Measurements from ENCODE around the gene STRN4.
"Not testable (repeated sequence)": the region's sequence is repeated elsewhere in the genome, so short reads cannot be mapped to it uniquely, and the experiment has no call there.

Gene STRN4

GRCh38 chr19:46772170-46773017 lies 26.1 kb upstream of the STRN4 start:
- no peak for DNase-seq (ENCODE audit: low read depth in 3 of 3)

- not testable (repeated sequence) for DNase-seq (ENCODE audit: low read depth in 3 of 3)
These were observed 22.5 kb upstream of the STRN4 start for GRCh38 chr19:46768746-46769145.

GRCh38 chr19:46766569-46767317 lies 20.5 kb upstream of the STRN4 start:
- no peak for DNase-seq (ENCODE audit: low read depth in 3 of 3)

GRCh38 chr19:46764817-46765291 lies 18.6 kb upstream of the STRN4 start:
- DNase-seq (ENCODE audit: low read depth in 3 of 3) = no peak

- DNase-seq (ENCODE audit: low read depth in 3 of 3) = no peak
These were observed 16.1 kb upstream of the STRN4 start for GRCh38 chr19:46762245-46762890.

GRCh38 chr19:46761418-46761831 lies 15.2 kb upstream of the STRN4 start:
- no peak for DNase-seq (ENCODE audit: low read depth in 3 of 3)

- DNase-seq (ENCODE audit: low read depth in 3 of 3) = not testable (repeated sequence)
These were observed 14.6 kb upstream of the STRN4 start for GRCh38 chr19:46760897-46761296.

- DNase-seq (ENCODE audit: low read depth in 3 of 3) = no peak
These were observed 14.1 kb upstream of the STRN4 start for GRCh38 chr19:46760363-46760762.

- no peak for DNase-seq (ENCODE audit: low read depth in 3 of 3)
These were observed 13.6 kb upstream of the STRN4 start for GRCh38 chr19:46759817-46760333.

GRCh38 chr19:46759206-46759605 lies 13.0 kb upstream of the STRN4 start:
- no peak for DNase-seq (ENCODE audit: low read depth in 3 of 3)

GRCh38 chr19:46756544-46756888 lies 10.3 kb upstream of the STRN4 start:
- no peak for DNase-seq (ENCODE audit: low read depth in 3 of 3)

- DNase-seq (ENCODE audit: low read depth in 3 of 3) = no peak
These were observed 9.7 kb upstream of the STRN4 start for GRCh38 chr19:46755853-46756543.

GRCh38 chr19:46755077-46755852 lies 9.0 kb upstream of the STRN4 start:
- DNase-seq (ENCODE audit: low read depth in 3 of 3) = no peak

GRCh38 chr19:46753420-46754155 lies 7.3 kb upstream of the STRN4 start:
- DNase-seq (ENCODE audit: low read depth in 3 of 3) = peak in 2 of 3 experiments; percentile 41

GRCh38 chr19:46748325-46749109 lies 2.3 kb upstream of the STRN4 start:
- DNase-seq (ENCODE audit: low read depth in 3 of 3) = peak; percentile 52 to 69 (median 62)

- DNase-seq (ENCODE audit: low read depth in 3 of 3) = peak in 1 of 3 experiments; percentile 38
These were observed 549 bp downstream of the STRN4 start, which contains the start of gene FKRP for GRCh38 chr19:46745521-46746280. TSS of gene FKRP (plus strand) at chr19:46746057. CDS start at chr19:46755451, 9,394 bp downstream.

GRCh38 chr19:46745030-46745429 lies 1.2 kb downstream of the STRN4 start:
- no peak for DNase-seq (ENCODE audit: low read depth in 3 of 3)

- DNase-seq (ENCODE audit: low read depth in 3 of 3) = no peak
These were observed 2.1 kb downstream of the STRN4 start for GRCh38 chr19:46744005-46744691.

Data from stimulated activated CD4-positive, alpha-beta T cell treated with anti-CD3 and anti-CD28 coated beads, TNF-alpha, amount 100 ng/mL, for 4 hours (primary cell).